Heart left ventricle (tissue), 13 donors: ENCODE measurements around the gene DIRAS1.

Experiments used
- CTCF ChIP-seq, 12 donors: fragments of 200-600 bp; sonication (generic) in 4 of 12; IDR thresholded peaks; one replicate each; pipeline versions ENCODE4 v1.5.0 to v1.8.0; 2018 to 2022; ENCODE audit warnings: antibody characterized with exemption in 12 of 12, mild to moderate bottlenecking in 5 of 12
- POLR2A ChIP-seq, 2 donors: fragments of 450-650 bp; IDR thresholded peaks; one replicate each; pipeline ENCODE4 v1.6.1; 2017; ENCODE audit warnings: antibody characterized with exemption in 2 of 2, mild to moderate bottlenecking in 2 of 2, moderate library complexity in 2 of 2
- donor health status: ischemic (EF 13 %, LVEDD 7.1; RV severe dilation, severe dysfunction).
- donor health status: DM: no; HTN: yes; CAD: no.
- donor health status: DM: no; HTN: no; CAD: no.
- donor health status: ischemic (EF 25% LVEDD 6.9; RV normal size, moderate dysfunction).
- donor health status: ischemic (EF 25% LVEDD 5.7; RV mildly dilated, moderate dysfunction).
- donor health status: ischemic (EF 35%, LVEDD 5.7; RV mildly dilated, moderate dysfunction).
- donor health status: nonischemic (EF 11% LVEDD 7.7; RV severe dilation, severe dysfunction).
- donor health status: DM: yes; HTN: yes; CAD: no.
- donor health status: PGD.
- donor health status: ischemic (EF 29% LVEDD 5.4; RV normal size, mild dysfunction).
- donor health status: nonischemic (EF 23%, LVEDD 6.1; RV moderate dilation, normal function).

DNA sequence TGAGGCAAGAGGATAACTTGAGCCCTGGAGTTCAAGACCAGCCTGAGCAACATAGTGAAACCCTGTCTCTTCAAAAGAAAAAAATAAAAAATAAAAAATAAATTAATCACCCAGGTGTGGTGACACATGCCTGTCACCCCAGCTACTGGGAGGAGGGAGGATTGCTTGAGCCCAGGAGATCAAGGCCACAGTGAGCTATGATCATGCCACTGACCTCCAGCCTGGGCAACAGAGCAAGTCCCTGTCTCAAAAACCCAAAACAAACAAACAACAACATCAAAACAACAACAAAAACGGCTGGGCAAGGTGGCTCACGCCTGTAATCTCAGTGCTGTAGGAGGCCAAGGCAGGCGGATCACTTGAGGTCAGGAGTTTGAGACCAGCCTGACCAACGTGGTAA is 22.9 kb upstream of the DIRAS1 start:
- TF ChIP-seq CTCF (IDR thresholded peaks at IDR 0.05) (no peak), POLR2A (IDR thresholded peaks at IDR 0.05) (no peak)
